HFF-Myc (cell line): Measurements from ENCODE around the gene SHROOM2.

ENCODE experiments used
- DNase-seq: peaks from one replicate; pipeline ENCODE4 v3.0.0-alpha.2; 2011; ENCODE audit warnings: low read depth; ENCODE audit errors: extremely low read depth
- H3K4me3 ChIP-seq: replicated peaks from 2 replicates; pipeline ENCODE4 v1.5.1; 2011; ENCODE audit warnings: low read depth, mild to moderate bottlenecking, control low read depth, low read length
- CTCF ChIP-seq: IDR thresholded peaks from 2 replicates; pipeline ENCODE4 v1.5.1; 2012; ENCODE audit warnings: mild to moderate bottlenecking, low read depth, low read length, control low read depth; ENCODE audit errors: missing control alignments

The SHROOM2 gene

GRCh38 chrX:9884031-9884779 lies 98.0 kb downstream of the SHROOM2 start:
- H3K4me3 ChIP-seq = no peak overlapping the region
- no peak for DNase-seq
- no peak for TF ChIP-seq CTCF

GRCh38 chrX:9885150-9885549 lies 98.9 kb downstream of the SHROOM2 start:
- peak; percentile 66 for TF ChIP-seq CTCF
- H3K4me3 ChIP-seq = no peak overlapping the region
- no peak for DNase-seq

- TF ChIP-seq CTCF = no peak
- no peak for DNase-seq
- no peak overlapping the region for H3K4me3 ChIP-seq
Observed at GRCh38 chrX:9887659-9888297, 101.5 kb downstream of the SHROOM2 start.

- DNase-seq = no peak
- H3K4me3 ChIP-seq = no peak overlapping the region
Observed at GRCh38 chrX:9888953-9889470, 102.8 kb downstream of the SHROOM2 start.

GRCh38 chrX:9890681-9891091 lies 104.5 kb downstream of the SHROOM2 start:
- TF ChIP-seq CTCF = no peak
- no peak for DNase-seq
- H3K4me3 ChIP-seq = no peak overlapping the region

More at GRCh38 chrX:9888953-9889470, 102.8 kb downstream of the SHROOM2 start:
- no peak for TF ChIP-seq CTCF

GRCh38 chrX:9895225-9895912 lies 109.1 kb downstream of the SHROOM2 start:
- TF ChIP-seq CTCF = no peak
- no peak for DNase-seq

More at GRCh38 chrX:9895225-9895912, 109.1 kb downstream of the SHROOM2 start:
- no peak overlapping the region for H3K4me3 ChIP-seq
